Measurements from ENCODE around the gene HARS1. TPM values are rescaled to one million over a fixed set of nuclear protein-coding genes. Genes with fewer than 3 reads are reported as not detected.

The HARS1 gene
- total and polyA plus RNA-seq, 2 of the 13 experiments (the other 11 are each of a cell fraction or from before 2014, with no cell fraction given): 36.9 to 66.2 TPM

GRCh38 chr5:140635291-140636257 is 55.6 kb downstream of the HARS1 start (continued):
- peak; percentile 76; the same call in 1 of the 2 replicates for TF ChIP-seq ZNF746 (CRISPR knock-in tag; IDR thresholded peaks at IDR 0.05)
- no peak for TF ChIP-seq ZNF83 (CRISPR knock-in tag; IDR thresholded peaks at IDR 0.05; ENCODE audit: borderline replicate concordance)
- 0 out of 2 replicates have a peak, but pooled peaks have one; percentile 35 for TF ChIP-seq PHF21A (CRISPR knock-in tag; IDR thresholded peaks at IDR 0.05)
- TF ChIP-seq SP5 (CRISPR knock-in tag; IDR thresholded peaks at IDR 0.05; ENCODE audit: borderline replicate concordance, low read depth): peak; percentile 76
- TF ChIP-seq HNF4A (CRISPR knock-in tag; IDR thresholded peaks at IDR 0.05): peak; percentile 83
- TF ChIP-seq SOX13 (IDR thresholded peaks at IDR 0.05): no peak
- peak in 1 of 2 experiments; percentile 24; a peak in 2 of 4 replicates for TF ChIP-seq SOX13 (CRISPR knock-in tag; conservative IDR thresholded peaks at IDR 0.05 in 1 of 2, IDR thresholded peaks at IDR 0.05 in 1 of 2)
- no peak for TF ChIP-seq FOXA1 (IDR thresholded peaks at IDR 0.05)
- peak; percentile 16; the same call in 1 of the 2 replicates for TF ChIP-seq FOXA1 (CRISPR knock-in tag; IDR thresholded peaks at IDR 0.05)
- no peak for TF ChIP-seq U2AF2 (IDR thresholded peaks at IDR 0.05; ENCODE audit: low read depth, low read length)
- no peak for TF ChIP-seq ZNF704 (CRISPR knock-in tag; IDR thresholded peaks at IDR 0.05; ENCODE audit: borderline replicate concordance)

- Histone ChIP-seq H3K79me2 (ENCODE audit: insufficient read depth, low read length) (no peaks in the 10 kb centered on the region), H3K27me3 (ENCODE audit: control insufficient read depth in 1 of 2, insufficient read depth in 2 of 2, low read length in 2 of 2) (no peaks in the 10 kb centered on the region), H3K9me3 (ENCODE audit: low read length) (no peaks in the 10 kb centered on the region), H3K36me3 (replicated peaks in 1 of 2; ENCODE audit: control insufficient read depth in 1 of 2, insufficient read depth in 2 of 2, low read length in 2 of 2) (no peaks in the 10 kb centered on the region), H3K27ac (ENCODE audit: extremely low read length, insufficient read depth, low read length) (peak overlapping the region; percentile 17), H2AFZ (ENCODE audit: low read length) (no peak overlapping the region), H3K4me3 (replicated peaks in 1 of 3; ENCODE audit: insufficient read depth in 1 of 3, low read depth in 2 of 3, low read length in 3 of 3) (no peak overlapping the region), H4K20me1 (ENCODE audit: insufficient read depth, low read length) (no peaks in the 10 kb centered on the region), H3K9ac (ENCODE audit: insufficient read depth, low read depth, low read length) (no peak overlapping the region), H3K4me1 (ENCODE audit: insufficient read depth, low read length) (peaks cover 57% of the 10 kb centered on the region), H3K4me2 (ENCODE audit: low read depth, low read length) (peak overlapping the region; percentile 12; the same call in 1 of the 2 replicates)
- peak; percentile 62 for FAIRE-seq
- DNase-seq (ENCODE audit: low spot score): no peak
- CTCF ChIA-PET (ENCODE audit: low intra/inter-chr PET ratio, low total read pairs): interaction anchor here (2.1 kb wide), 1 partner anchor 59 kb away, joined by 11 read pairs; no protein-coding TSS in a partner anchor
- POLR2A ChIA-PET: interaction anchor here (2.1 to 6.5 kb wide), 2 partner anchors 13 to 87 kb away, joined by 11 to 84 read pairs; partner anchors contain the start of genes EIF4EBP3, IK and NDUFA2
- 32% methylated on average over 3 of the region's 3 CpGs for WGBS (ENCODE audit: low lambda C conversion rate)
- ATAC-seq: no peak
- intact Hi-C loops (cut with micrococcal nuclease; ENCODE audit: unreplicated experiment): no loop called here
- BruUV-seq (replicated peaks): no TSS peak
- in situ Hi-C loops (cut with HindIII; ENCODE audit: extremely low pct_ligation_motif_present, low pct_unique_long_range_greater_than_20kb): loop anchor here (5.0 kb wide), 1 partner anchor 72 kb away; the partner anchor contains the start of genes APBB3 and SLC35A4
- TF ChIP-seq ZNF292 (CRISPR knock-in tag; IDR thresholded peaks at IDR 0.05; ENCODE audit: borderline replicate concordance, low read depth) (no peak), ZFP90 (CRISPR knock-in tag; IDR thresholded peaks at IDR 0.05; ENCODE audit: borderline replicate concordance) (no peak), FOXP4 (CRISPR knock-in tag; IDR thresholded peaks at IDR 0.05) (peak; percentile 58), AGO2 (optimal IDR thresholded peaks at IDR 0.05; ENCODE audit: low read depth, low read length) (no peak), REXO4 (CRISPR knock-in tag; IDR thresholded peaks at IDR 0.05; ENCODE audit: borderline replicate concordance) (no peak), ZNF710 (CRISPR knock-in tag; IDR thresholded peaks at IDR 0.05; ENCODE audit: borderline replicate concordance) (no peak)
Measured at GRCh38 chr5:140634103-140634502, 57.1 kb downstream of the HARS1 start.
